ENCODE data around the gene SCFD2. TPM values are rescaled to one million over a fixed set of nuclear protein-coding genes. Genes with fewer than 3 reads are reported as not detected.

The SCFD2 gene
- total and polyA plus RNA-seq, 2 of the 8 experiments (the other 6 are each of a cell fraction or from before 2014, with no cell fraction given), result 6.2 to 10.2 TPM

DNA sequence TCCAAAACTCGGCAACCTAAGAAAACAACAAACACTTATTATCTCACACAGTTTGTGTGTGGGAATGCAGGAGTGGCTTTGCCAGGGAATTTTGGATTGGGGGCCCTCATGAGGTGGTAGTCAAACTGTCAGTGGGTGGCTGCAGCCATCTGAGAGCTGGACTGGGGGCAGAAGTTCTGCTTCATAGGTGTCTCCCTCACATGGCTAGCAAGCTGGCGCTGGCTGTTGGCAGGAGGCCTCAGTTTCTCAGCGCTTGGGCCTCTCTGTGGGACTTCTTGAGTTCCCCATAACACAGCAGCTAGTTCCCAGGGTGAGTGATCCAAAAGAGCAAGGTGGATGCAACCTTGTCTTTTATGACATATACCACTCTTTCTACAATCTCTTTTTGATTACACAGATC, 529.7 kb downstream of the SCFD2 start:
- Histone ChIP-seq H3K4ac (replicated peaks; ENCODE audit: insufficient read length, low read depth, low read length) (peak overlapping the region; percentile 10), H2BK5ac (ENCODE audit: low read depth, low read length) (peak overlapping the region; percentile 92; the same call in 1 of the 2 replicates), H2BK12ac (ENCODE audit: low read depth, low read length) (peak overlapping the region; percentile 78), H3K36me3 (ENCODE audit: control insufficient read depth in 2 of 4, insufficient read depth in 4 of 4, low read length in 3 of 4) (no peaks in the 10 kb centered on the region), H3K4me1 (replicated peaks in 1 of 4; ENCODE audit: control insufficient read depth in 3 of 4, insufficient read depth in 4 of 4, low read length in 3 of 4) (peaks cover 5 to 18% (median 12%) of the 10 kb centered on the region in 4 experiments; a peak in 6 of 7 replicates), H3K23me2 (ENCODE audit: low read depth, low read length) (no peaks in the 10 kb centered on the region), H2BK15ac (ENCODE audit: low read length) (no peak overlapping the region), H4K5ac (ENCODE audit: insufficient read length, low read depth, low read length) (peak overlapping the region; percentile 19), H2AFZ (ENCODE audit: low read length) (no peak overlapping the region), H3K79me1 (ENCODE audit: low read depth, low read length) (no peaks in the 10 kb centered on the region), H3K56ac (replicated peaks; ENCODE audit: insufficient read length, low read depth, low read length) (no peak overlapping the region), H2AK5ac (ENCODE audit: low read depth, low read length) (peak overlapping the region; percentile 67; the same call in 1 of the 2 replicates), H3K4me3 (ENCODE audit: extremely low read depth in 1 of 4, insufficient read depth in 2 of 4, low read depth in 3 of 4, low read length in 4 of 4) (no peak overlapping the region), H3K9me3 (ENCODE audit: insufficient read depth in 2 of 2, low read depth in 1 of 2, low read length in 1 of 2) (no peaks in the 10 kb centered on the region), H3K9ac (replicated peaks in 1 of 4; ENCODE audit: extremely low read depth in 1 of 4, low read depth in 3 of 4, low read length in 3 of 4) (no peak overlapping the region), H2BK120ac (replicated peaks; ENCODE audit: low read depth, low read length) (peak overlapping the region; percentile 74), H3K27me3 (replicated peaks in 1 of 4; ENCODE audit: control insufficient read depth in 3 of 4, extremely low read depth in 1 of 4, insufficient read depth in 3 of 4, low read length in 3 of 4) (no peaks in the 10 kb centered on the region), H3K23ac (ENCODE audit: insufficient read length) (no peak overlapping the region), H3K79me2 (ENCODE audit: control insufficient read depth in 1 of 2, insufficient read depth in 2 of 2, low read length in 2 of 2) (no peaks in the 10 kb centered on the region), H4K91ac (replicated peaks; ENCODE audit: insufficient read length, low read length) (peak overlapping the region; percentile 90), H4K20me1 (replicated peaks in 1 of 2; ENCODE audit: control insufficient read depth in 1 of 2, insufficient read depth in 2 of 2, low read length in 2 of 2) (no peaks in the 10 kb centered on the region), H3K27ac (ENCODE audit: low read depth, low read length) (peak overlapping the region; percentile 58; the same call in 1 of the 2 replicates), H3K14ac (ENCODE audit: insufficient read length) (no peak overlapping the region), H4K8ac (ENCODE audit: extremely low read depth, insufficient read depth, low read length) (no peak overlapping the region), H3K18ac (ENCODE audit: extremely low read depth, low read length) (peak overlapping the region; percentile 66), H2BK20ac (ENCODE audit: low read length) (peak overlapping the region; percentile 94; the same call in 1 of the 2 replicates), H3K4me2 (ENCODE audit: insufficient read depth in 1 of 2, low read depth in 2 of 2, low read length in 2 of 2) (no peak overlapping the region)
- ChIA-PET POLR2A (ENCODE audit: partially characterized antibody) (interaction anchor here (0.6 to 15.2 kb wide), 4 partner anchors 10 to 38 kb away, joined by 3 to 165 read pairs (median 7); partner anchors contain the start of gene RASL11B), CTCF (ENCODE audit: partially characterized antibody) (interaction anchor here (0.9 to 2.2 kb wide), 4 partner anchors 9 to 28 kb away, joined by 3 to 6 read pairs (median 4); no protein-coding TSS in a partner anchor)
- no peak for FAIRE-seq
- DNase-seq (ENCODE audit: low read depth in 1 of 2, low spot score in 2 of 2), result no peak
- 94% methylated on average over 3 of the region's 3 CpGs; no CpG with 5 or more reads in 1 of the 2 experiments for WGBS, 2 experiments (ENCODE audit: extremely low coverage in 1 of 2, insufficient coverage in 1 of 2, insufficient read length in 1 of 2, insufficient replicate concordance in 2 of 2, low coverage in 1 of 2, low lambda C conversion rate in 2 of 2, missing lambda C conversion rate in 1 of 2)
- TF ChIP-seq BCL11A (IDR thresholded peaks at IDR 0.05; ENCODE audit: low read depth in 2 of 2, low read length in 2 of 2) (no peak), BRCA1 (IDR thresholded peaks at IDR 0.05; ENCODE audit: low read depth, low read length) (no peak), ZNF274 (IDR thresholded peaks at IDR 0.05; ENCODE audit: borderline replicate concordance, extremely low read depth, low read length) (no peak), KDM1A (IDR thresholded peaks at IDR 0.05; ENCODE audit: borderline replicate concordance, low read length) (no peak), FOSL1 (IDR thresholded peaks at IDR 0.05; ENCODE audit: insufficient read depth, low read depth, low read length) (no peak), EP300 (IDR thresholded peaks at IDR 0.05; ENCODE audit: borderline replicate concordance in 1 of 2, low read depth in 2 of 2, low read length in 2 of 2) (no peak), SIN3A (conservative IDR thresholded peaks at IDR 0.05 in 1 of 2, IDR thresholded peaks at IDR 0.05 in 1 of 2; ENCODE audit: low read depth in 1 of 2, low read length in 2 of 2) (no peak), ASH2L (IDR thresholded peaks at IDR 0.05; ENCODE audit: low read length) (no peak), KDM4A (IDR thresholded peaks at IDR 0.05; ENCODE audit: low read depth, low read length, severe bottlenecking) (no peak), SIRT6 (IDR thresholded peaks at IDR 0.05; ENCODE audit: low read length) (no peak), NANOG (IDR thresholded peaks at IDR 0.05; ENCODE audit: insufficient read depth, low read depth, low read length, poor library complexity, severe bottlenecking) (no peak), RAD21 (IDR thresholded peaks at IDR 0.05 in 1 of 2, conservative IDR thresholded peaks at IDR 0.05 in 1 of 2; ENCODE audit: low read depth in 2 of 2, low read length in 2 of 2) (no peak), GTF2F1 (IDR thresholded peaks at IDR 0.05; ENCODE audit: borderline replicate concordance, low read depth, low read length) (no peak)

Data from H1 (cell line).